Measurements from ENCODE around the gene PCMTD2.

- no peak for TF ChIP-seq POLR2A (IDR thresholded peaks at IDR 0.05)
- TF ChIP-seq CTCF (IDR thresholded peaks at IDR 0.05): no peak
These were observed 2.7 kb downstream of the PCMTD2 start for GRCh38 chr20:64258071-64258823.
